NCI-H748 treated with DMSO at 0.1 percent for 48 hours (cell line): ENCODE results near the gene SFT2D1.

Experiments
- DNase-seq: peaks from one replicate; lab custom pipeline; 2025; lab: John Stamatoyannopoulos, UW

The SFT2D1 gene

DNA sequence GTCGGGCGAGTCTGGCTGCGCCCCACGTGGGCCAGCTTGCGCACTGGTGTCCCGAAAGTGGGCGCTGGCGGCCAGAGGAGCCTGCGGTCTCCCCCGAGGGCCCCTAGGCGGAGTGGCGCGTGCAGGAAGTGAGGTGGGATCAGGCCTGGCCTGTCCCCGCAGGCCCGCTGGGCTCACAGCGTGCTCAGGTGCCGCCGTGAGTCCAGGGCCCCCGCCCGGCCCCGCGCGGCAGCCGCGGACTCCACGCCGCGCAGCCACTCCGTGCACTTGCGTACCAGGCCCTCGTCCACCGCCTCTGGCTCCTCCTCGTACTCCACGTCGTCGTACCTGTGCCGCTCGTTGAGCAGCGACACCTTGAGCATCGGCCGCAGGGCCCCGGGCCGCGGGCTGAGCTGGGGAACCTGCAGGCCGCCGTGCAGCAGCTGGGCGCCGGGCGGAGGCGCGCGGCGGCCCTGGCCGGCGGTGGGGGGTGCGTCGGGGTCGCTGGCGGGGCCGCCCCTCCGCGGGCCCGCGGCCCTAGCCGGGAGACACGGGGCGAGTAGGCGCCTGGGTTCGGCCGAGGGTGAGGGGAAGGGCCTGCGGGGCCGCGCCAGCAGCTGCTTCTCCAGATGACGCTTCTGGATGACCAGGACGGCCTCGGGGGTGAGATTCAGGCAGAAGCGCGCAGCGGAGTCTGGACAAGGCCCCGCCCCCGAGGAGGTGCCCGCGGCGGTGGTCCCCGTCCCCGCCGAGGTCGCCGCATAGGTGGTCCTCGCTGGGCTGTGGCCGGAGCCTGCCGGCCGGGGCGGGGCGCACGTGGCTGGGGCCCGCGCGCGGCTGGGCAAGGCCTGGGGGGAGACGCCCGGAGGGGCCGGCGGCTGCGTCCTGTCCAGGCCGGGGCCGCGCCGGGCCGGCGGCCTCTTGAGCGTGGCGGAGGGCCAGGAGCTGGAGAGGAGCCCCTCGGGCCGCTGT, 35.0 kb downstream of the SFT2D1 start:
- no peak for DNase-seq

DNA sequence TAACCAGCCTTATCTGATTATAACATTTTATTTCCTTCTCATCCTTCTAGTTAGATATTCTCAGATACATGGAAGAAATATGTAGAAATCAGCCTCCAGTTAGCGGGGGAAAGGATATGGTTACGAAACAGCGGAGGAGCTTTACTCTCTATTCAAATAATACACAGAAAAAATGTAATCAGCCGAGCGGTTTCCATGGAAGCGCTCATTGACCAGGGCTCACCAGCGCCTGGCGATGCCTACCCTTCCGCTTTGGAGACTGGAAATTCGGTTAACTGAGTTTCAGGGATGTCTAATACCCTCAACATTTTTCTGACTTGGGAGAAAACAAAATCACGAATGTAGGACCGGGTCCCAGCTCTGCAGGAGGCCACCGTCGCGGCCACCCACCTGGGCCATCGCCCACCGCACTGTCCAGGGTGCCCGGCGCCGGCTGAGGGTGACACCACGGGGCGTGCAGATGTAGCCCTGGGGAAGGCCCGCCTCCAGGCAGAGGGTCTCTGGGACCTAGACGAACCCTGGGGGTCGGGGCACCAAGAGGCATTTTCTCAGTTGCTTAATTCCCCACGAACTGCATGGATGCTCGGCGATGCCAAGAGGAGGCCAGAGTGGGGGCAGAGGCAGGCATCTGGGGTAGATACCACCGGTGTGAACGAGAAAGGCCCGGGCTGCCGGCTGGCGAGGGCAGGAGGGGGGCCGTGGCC, 35.8 kb downstream of the SFT2D1 start:
- DNase-seq: no peak

DNA sequence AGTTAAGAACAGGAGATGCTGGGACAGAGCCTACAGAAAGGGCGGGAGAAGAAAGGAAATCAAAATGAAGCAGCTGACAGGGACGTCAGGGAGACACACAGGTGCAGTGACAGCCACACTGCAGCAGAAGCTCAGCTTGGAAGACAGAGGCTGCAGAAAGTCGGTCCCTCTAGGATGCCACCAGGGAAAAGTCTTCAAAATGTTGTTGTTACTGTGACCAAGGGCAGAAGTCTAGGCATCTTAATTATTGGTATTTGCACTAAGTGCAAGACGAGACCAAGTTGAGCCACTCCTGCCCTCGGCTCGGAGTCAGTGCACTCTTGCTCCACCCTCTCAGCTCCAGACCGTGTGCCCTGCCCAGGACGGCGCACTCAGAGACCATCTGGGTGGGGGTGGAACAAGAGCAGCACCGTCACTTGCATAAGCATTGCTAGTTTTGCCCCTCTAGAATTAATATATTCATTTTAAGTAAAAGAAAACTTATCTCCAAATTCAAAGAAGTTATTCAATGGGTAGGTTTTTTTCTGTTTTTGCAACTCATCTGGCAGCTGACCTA, 36.7 kb downstream of the SFT2D1 start:
- no peak for DNase-seq

DNA sequence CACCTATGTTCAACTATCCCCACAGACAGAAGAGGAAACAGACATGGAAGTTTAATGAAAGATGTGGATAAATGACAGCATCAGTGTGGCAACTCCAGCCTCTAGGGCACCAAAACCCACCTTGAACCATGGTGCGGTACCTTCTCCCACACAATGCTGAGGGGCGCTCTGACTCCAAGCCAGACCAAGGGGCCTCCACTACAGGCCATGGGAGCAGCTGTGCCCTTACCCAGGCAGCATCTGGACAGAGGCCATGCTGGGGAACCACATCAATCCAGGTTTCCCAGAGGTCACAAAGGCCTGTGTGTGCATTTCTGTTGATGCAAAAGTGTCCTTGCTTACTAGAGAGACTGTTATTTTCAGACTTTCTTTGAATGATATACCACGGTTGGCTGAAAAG, 38.2 kb downstream of the SFT2D1 start:
- no peak for DNase-seq

DNA sequence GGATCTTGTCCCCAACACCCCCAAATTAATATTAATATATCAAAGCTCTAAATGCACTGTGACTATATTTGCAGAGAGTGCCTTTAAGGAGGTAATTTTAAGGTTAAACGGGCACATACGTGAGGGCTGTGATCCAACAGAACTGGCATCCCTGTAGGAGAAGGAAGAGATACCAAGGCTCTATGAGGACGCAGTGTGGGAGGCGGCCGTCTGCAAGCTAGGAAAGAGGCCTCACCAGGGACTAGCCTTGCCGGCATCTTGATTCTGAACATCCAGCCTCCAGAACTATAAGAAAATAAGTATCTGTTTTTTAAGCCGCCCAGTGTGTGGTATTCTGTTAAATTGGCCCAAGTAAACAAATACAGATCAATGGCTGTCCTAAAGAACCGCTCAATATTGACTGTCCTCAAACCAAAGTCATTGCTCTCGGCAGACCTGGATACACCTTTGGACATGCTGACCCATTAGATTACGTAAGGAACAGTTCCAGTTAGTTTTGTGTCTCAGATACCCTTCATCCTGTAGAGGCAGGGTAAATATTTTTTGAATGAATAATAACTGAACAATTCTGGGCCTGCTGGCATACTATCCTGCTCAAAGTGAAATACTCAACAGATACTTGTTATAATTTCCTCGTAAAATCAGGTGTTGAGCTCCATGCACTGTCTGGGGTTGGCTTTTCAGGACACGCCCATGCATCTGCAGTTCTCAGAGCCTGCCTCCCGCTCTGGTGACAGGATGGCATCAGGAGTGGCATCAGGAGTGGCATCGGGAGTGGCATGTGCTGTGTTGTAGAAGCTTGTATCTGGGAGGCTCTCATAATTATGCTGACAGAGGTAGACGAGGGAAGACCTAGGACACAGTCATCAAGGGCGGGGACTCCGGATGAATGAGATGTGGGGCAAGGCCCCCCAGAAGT, 40.5 kb downstream of the SFT2D1 start:
- DNase-seq: no peak

DNA sequence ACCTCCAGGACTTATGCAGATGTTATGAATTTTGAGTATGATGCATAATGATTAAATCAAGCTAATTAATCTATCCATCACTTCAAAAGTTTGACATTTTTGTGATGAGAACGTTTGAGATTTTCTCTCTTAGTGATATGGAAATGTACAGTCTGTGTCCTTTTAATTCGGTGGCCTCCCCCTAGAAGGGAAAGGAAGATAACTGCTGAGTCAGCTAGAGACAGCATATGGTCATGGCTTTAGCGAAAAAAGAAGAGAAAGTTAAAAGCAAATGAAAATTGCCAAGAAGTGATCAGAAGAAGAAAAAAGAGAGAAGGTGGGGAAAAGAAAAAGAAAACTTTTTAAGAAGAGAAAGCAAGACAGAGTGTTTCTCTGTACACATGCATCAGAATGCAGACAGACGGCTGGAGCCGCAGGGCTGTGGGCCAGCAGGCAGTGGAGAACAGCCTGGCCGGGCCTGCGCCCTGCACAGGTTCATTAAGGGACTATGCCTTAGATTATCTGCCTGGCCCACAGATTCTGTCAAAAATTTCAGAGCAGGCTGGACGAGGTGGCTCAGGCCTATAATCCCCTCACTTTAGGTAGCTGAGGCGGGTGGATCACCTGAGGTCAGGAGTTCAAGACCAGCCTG, 41.9 kb downstream of the SFT2D1 start:
- DNase-seq: no peak

DNA sequence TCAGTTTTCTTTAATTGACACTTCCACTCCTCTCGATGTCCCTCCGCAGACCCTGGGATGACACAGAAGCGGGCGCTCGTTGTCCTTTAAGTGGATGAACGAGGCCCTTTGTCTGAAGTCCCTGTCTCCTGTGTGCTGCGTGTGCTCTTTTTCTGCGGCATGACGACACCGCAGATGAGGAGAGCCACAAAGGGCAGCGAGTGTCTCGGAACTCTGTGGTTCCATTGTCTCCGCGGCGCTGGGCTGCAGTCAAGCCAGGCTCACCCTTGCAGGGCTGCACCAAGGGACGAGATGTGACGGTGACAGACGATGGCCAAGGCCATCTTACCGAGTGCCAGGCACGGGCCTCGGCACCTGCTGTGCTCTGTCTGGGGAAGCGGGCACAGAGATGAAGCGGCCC, 44.7 kb downstream of the SFT2D1 start:
- no peak for DNase-seq

DNA sequence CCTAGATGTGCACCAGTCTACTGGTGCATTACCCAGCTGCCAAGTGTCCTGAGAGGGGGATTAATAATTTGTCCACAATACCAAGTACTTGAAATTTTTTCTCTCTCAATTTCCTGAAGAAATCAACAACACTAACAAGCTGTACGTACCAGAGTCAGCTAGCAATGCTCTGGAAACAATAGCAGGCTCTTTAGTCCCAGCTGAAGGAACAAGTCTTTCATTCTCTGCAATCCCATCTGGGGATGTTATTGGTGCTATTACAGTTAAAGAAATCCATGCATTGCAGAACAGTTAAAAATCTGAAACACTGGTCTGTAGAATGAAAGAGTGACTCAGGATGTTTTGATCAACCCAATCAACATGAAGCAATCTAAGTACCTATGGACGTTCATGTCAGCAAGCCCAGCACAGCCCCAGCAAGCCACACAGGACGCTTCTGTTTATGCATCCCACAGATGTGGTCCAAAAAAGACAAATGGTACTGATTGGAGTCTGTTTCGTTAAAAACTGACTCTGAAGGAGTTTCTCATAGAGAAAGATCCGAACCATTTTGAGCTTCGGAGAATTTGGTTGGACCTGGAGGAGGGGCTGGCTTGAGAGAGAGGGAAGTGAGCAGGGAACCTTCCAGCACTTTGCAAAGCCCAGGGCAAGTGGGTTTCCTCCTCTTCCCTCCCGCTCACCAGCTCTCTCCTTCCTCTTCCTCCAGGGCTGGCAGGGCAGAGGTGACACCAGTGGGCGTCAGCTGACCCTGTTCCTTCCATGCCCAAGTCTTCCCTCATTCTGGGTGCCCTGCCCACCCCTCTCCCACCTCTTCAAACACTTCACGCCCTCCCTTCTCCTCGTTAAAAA, 46.1 kb downstream of the SFT2D1 start:
- no peak for DNase-seq

DNA sequence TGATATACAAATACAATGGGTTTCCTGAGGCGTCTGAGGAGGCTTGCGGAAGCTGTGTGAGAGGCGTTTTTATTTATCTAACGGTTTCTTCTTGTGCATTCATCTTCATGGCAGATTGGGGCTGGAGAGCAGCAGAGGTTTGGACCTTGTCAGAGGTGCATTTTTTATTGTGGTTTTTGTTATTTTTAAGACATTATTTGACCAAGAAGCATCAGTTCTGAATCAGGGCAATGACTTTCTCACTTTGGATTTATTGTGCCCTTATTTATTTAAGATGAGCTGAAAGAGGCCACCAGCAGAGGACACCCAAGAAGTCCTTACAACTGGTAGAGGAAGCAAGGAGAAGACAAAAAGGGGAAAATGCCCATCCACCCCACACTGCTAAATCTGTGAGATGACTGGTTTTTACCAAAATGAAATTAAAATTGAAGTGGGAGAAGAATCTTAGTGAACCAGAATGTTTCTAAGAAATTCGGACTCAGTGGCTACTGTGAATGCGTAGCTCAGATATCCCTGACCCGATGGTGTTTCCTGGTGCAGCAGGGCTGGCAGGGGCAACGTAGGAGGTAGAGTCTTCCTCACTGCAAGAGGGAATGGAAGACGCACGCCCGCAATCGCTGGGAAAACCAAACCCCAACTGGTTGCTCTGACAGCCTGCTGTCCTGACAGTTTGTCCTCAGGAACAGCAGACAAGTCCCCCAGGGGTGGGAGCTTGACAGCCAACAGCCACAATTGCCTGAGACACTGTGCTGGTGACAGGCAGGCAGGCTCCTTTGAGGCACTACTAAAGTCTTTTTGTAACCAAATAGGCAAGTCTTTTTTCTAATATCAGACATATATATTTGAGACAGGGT, 48.4 kb downstream of the SFT2D1 start:
- DNase-seq: no peak

DNA sequence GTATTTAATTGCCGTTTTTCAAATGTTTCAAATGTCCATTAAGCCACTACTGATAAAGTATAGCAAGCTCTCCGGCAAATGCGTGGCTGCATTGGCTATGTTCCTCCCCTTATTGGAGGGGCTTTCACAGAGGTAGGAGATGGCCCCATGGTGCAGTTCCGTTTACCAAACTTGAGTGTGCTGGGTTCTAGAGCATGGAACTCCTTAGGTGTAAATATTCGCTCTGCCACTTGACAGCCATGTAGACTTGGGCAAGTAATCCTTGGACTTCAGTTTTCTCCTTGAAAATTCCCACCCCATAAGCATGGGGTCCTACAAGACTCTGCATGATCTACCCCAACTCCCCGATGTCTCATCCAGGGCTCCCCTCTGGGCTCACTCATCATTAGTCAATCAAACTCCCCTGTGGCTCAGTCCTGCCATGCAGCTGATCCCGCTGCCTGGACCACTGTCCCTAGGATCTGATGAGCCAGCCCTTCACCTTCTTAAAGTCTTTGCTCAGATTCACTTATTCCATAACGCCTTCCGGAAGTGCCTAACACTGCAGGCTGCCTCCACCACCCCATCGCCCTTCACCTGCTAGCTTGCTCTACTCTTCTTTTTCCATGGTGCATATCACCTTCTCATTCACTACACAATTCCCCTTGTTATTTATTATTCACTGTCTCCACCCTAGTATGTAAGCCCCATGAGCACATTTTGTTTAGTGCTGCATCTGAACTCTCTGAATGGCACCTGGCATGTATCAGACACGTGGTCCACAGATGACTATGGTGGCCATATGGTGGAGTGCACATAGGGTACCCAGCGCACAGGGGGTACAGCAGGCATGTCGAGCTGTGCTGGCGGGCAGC, 52.9 kb downstream of the SFT2D1 start:
- DNase-seq: no peak

DNA sequence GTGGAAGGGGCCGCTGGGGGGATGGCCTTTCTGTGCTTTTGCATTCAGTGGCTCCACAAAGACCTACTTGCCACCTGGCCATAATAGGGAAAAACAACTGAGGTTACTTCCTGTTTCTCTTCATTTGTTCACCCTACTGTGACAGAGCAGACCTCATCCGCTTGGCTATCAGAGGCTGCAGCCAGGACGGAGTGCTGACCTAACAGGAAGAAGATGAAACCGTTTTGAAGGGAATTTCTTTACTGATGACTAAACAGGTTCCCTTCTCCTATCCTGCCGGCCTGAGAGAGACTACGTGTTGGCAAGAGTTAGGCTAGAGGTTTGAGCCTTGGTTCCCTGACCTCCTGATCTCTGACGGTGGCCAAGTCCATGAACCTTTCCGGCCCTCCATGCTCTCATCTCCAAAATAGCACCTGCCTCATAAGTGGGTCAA, 55.5 kb downstream of the SFT2D1 start:
- DNase-seq: no peak

DNA sequence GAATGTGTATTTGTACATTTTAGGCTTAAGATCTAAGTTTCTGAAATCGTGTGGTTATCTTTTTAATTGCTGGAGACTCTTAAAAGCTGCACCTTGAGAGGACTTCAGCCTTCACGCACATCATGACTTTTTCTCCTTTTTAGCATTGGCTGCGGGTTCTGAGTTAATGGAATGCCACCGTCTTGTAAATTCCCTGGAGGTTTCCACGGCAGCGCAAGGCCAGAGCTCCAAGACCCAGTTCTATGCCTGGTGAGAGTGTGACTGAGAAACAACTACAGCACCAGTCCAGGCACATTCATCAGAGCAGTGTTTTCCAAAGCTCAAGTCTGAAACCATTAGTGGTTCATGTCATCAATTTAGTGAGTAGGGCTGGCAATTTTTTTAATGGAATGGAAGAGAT, 57.1 kb downstream of the SFT2D1 start:
- no peak for DNase-seq

DNA sequence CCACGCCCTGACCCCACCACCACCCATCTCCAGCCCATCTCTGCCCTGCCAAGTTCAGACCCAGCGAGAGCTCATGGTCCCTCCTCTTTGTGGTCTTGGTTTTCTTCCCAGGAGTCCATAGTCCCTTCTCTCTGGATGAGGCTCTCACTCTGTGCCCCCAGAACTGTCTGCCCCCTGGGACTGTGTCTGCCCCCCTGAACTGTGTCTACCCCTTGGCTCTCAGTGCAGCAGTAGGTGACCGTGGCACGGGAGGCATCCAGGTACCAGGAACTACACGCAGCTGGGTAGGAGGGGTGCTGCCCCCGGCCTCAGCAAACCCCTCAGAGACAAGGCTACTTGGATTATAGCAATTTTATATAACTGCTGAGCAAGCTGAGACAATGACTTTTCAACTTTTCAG, 57.7 kb downstream of the SFT2D1 start:
- DNase-seq: no peak

DNA sequence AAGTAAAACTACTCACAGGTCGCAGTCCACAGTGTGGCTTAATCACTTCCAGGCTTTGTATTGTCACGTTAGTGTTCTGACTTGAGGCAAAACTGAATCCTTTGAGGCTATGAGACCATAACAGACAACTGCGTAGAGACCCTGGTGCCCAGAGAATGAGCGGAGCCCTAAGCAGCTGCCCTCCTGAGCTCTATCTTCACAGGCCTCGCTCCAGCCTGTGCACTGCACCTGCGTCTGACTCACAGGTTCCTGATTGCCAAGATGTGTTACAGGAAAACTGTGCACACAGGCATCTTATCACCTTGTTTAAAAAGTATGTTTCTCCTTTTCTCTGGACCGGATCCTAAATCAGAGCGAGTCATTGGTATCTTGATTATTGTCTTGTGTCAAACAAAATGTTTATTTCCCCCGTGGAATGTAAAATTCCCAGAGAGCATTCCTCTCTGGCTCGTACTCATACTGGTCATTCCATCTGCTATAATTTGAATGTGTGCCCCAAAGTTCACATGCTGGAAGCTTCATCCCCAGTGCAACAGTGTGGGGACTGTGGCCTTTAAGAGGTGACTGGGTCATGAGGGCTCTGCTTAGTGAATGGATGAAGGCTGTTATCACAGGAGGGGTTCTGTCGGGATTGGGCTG, 59.8 kb downstream of the SFT2D1 start:
- DNase-seq: no peak

DNA sequence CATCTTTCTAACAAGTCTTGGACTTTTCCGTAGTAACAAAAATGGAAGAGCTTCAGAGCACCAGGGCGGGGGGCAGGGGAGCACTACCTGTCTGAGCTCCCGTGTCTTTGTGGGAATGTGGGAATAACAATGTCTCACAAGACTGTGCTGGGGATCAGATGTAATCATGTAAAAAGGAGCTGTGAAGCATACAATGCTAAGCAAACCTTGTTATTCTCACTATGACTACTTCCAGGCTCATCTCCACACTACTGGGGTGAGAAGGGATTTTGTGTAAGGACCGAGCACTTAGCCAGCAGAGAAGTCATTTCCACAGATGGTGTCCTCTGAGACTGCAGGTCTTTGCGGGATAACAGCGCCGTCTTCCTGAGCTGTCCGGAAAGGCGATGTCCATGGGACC, 61.2 kb downstream of the SFT2D1 start:
- DNase-seq: no peak

DNA sequence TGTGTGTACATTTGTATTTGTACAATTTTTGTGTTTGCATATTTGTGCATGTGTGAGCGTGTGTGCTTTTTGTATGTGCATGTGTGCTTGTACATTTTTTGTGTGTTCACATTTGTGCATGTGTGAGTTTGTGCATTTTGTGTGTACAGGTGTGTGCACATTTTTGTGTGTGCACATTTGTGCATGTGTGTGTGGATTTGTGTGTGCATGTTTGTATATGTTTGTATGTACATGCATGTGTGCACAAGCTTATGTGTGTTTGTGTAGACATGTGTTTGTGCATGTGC, 63.0 kb downstream of the SFT2D1 start:
- no peak for DNase-seq

DNA sequence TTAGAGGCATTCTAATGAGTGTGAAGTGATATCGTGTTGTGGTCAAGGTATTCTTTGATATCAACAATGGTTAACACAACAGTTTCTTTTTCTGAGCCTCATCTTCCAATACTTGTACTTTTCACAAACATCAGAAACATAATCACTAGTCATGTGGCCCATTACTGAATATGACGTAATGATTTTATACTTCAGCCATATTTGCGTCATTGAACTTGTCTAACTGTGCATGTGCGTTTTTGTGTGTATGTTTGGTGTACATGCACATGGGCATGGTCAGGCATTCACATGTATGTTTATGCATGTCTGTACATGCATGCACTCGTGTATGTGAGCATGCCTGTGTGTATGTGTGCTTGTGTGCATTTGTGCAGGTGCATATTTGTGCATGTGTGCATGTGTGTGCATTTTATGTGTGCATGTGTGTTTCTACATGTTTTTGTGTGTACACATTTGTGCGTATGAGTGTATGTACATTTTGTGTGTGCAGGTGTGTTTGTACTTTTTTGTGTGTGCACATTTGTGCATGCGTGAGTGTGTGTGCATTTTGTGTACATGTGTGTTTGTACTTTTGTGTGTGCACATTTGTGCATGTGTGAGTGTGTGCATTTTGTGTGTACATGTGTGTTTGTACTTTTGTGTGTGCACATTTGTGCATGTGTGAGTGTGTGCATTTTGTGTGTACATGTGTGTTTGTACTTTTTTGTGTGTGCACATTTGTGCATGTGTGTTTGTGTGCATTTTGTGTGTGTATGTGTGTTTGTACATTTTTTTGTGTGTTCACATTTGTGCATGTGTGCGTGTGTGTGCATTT, 63.6 kb downstream of the SFT2D1 start:
- DNase-seq: no peak
